Measurements from ENCODE around the gene TNK2.
A peak's percentile ranks its signal among the peaks of the same experiment; 100 is the strongest.
"Not testable (repeated sequence)": the region's sequence is repeated elsewhere in the genome, so short reads cannot be mapped to it uniquely, and the experiment has no call there.

The TNK2 gene

DNA sequence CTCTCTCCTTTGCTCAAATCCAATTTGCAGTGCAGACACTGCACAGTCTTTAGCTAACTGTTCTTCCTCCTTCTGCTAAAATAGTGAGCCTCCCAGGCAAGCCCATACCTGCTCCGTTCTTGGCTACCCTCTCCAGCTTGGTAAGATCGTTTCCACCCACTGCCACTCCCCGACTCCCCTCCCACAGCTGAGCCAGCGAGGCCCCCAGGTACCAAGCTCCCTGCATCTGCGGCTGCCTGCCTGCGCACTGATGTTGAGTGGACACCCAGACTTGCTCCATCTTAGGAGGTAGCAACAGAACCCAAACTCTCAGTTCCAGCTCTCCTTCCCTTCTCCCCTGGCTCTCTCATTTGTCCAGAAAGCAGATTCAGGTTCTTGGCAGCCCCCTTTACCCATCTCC is 7.9 kb upstream of the TNK2 start:
- DNase-seq = no peak

DNA sequence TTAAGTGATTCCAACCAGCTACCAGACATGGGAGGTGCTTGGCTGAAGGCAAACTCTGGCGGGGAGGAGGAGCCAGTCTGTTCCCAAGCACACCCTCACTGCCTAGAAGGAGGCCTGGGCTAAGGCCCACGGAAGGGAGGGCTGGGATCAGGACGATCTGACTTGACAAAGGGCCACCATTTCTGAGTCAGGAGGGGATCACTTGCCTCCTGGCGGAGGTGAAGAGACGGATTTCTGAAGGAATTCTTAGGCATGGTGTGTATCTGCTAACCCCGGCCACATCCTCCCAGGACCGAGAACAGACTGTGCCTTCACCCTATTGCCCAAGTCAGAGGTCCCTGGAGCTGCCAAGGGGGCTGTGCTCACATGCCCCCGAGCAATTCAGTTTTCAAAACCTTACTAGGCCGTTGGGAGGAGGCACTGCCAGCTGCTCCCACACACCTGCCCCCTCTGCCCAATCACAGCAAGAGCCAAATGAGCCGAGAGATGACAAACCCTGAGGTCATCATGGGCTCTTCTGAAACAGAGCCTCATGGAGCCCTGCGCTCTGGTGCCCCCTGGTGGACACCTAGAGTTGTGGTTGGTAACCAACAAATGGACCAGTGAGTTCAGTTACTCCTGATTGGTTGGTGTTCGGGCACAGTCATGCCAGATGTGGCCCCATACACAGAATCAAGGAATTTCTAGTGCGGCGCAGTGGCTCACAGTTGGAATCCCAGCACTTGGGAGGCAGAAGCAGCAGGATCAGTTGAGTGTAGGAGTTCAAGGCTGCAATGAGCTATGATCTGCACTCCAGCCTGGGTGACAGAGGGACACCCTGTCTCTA is 6.5 kb upstream of the TNK2 start:
- DNase-seq = no peak

DNA sequence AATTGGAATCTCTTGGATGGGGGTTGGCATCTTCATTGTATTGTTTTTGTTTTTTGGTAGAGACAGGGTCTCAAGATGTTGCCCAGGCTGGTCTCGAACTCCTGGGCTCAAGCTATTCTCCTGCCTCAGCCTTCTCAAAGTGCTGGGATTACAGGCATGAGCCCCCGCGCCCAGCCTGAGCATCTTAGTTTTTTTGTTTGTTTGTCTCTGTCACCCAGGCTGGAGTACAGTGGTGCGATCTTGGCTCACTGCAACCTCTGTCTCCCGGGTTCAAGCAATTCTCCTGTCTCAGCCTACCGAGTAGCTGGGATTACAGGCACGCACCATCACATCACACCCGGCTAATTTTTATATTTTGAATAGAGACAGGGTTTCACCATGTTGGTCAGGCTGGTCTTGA is 5.8 kb upstream of the TNK2 start:
- not testable (repeated sequence) for DNase-seq

DNA sequence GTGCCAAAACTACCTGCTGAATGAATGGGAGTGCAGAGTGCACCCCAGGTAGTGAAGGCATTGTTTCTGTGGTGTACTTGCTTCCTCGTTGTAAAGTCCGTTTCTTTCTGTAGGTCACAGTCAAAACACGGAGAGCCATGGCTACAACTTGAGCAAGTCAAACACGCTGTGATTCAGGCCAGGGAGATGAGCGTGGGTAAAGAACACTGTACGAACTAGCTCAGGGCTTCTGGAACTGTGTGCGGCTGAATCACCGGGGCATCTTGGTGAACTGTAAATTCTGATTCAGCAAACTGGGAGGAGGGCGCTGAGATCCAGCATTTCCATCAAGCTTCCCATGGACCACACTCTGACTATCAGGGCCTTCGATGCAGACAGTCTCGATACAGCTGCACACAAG is 5.0 kb upstream of the TNK2 start:
- no peak for DNase-seq

DNA sequence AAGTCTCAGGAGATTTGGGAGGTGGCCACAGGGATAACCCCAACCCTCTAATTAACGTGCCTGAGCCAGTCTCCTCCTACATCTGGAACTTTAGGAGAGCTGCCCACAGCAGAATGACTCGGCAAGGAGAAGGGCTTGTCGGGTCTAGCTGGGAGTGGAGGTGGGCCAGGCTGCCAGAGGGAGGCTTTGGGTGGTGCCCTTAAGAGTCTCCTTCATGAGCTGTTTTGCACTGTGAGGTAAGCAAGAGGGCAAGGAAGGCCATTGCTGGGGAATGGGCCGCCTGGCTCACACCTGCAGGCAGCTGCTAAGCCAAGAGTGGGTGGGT is 3.6 kb upstream of the TNK2 start:
- no peak for DNase-seq

DNA sequence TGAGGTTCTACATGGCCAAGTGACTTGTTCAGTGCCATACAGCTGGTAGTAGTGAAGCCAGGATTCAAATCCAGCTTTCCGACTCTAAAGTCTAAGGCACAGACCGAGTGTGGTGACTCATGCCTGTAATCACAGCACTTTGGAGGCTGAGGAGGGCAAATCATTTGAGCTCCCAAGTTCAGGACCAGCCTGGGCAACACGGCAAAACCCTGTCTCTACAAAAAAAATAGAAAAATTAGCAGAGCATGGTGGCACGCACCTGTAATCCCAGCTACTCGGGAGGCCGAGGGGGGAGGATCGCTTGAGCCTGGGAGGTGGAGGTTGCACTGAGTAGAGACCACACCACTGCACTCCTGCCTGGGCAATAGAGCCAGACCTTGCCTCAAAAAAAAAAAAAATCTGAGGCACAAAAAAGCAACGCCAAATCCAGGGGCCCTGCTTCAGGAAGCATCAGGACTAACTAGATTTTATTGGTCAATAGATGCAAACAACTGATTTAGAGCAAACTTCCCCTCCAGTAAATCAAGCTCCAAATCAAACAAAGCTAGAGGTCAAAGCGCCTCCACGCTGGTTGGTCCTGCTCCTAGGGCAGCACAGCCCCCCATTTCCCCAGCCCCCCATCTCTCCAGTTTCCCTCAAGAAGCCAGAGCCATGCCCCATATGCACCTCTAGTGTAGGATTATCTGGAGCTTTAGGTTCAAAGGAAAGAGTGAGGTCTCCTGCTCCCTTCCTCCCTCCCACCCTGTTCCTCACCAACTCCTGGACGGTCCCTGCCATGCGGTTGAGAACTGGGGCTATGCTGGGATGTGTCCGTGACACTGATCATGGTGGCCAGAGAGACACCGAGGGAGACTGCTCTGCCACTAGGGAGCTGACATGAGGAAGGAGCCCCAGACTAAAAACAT is 2.9 kb upstream of the TNK2 start:
- DNase-seq = no peak

DNA sequence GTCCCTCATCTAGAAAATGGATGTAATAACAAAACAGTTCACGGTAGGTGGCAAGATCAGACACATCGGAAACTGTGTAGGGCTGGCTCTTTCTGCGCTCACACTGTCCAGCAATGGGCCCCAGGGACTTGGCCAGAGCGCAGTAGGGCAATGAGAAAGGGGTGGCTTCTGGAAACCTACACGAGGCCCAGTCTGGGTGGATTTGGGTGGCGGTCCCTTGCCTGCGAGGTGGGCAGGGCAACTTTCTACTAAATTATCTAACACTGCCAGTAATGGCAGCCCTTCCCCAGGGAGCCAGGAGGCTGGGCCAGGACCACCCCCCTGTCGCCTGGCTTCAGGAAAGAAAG is 2.1 kb upstream of the TNK2 start:
- no peak for DNase-seq

DNA sequence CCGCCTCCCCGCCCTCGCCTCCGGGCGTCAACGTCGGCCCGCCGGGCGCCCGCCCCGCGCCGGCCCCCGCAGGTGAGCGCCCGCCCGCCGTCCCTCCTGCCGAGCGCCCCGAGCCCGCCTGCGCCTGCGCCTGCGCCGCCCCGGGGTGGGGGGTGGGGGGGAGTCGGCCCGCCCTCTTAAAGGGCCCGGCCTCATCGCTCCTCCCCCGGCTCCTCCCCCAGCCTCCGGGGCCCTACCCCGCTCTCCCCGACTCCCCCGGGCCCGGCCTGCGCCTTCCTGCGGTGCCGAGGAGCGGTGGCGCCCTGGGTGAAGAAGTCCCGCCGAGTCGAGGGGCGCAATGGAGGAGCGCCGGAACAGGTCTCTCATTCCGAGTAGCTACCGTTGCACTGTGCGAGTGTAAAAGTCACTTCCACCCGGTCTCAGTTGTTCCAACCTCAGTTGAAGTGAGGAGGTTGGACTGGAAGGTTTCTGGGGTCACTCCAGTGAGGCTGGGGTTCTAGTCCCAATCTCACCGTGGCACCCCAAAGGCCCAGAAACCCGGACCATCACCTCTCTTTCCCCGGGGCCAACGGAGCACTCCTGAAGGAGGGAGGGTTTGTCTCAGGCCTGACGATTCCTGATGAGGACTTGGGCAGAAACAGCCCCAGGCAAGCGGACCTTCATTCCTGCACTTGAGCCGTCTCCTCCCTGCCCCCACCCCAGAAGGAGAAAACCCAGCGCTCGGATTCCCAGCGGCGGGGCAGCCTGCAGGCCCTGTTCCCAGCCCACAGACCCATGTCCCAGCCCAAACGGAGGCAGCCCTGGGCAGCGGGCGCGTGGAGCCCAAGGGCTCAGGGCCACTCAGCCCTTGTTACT is 1.5 kb upstream of the TNK2 start:
- DNase-seq = peak; percentile 74

DNA sequence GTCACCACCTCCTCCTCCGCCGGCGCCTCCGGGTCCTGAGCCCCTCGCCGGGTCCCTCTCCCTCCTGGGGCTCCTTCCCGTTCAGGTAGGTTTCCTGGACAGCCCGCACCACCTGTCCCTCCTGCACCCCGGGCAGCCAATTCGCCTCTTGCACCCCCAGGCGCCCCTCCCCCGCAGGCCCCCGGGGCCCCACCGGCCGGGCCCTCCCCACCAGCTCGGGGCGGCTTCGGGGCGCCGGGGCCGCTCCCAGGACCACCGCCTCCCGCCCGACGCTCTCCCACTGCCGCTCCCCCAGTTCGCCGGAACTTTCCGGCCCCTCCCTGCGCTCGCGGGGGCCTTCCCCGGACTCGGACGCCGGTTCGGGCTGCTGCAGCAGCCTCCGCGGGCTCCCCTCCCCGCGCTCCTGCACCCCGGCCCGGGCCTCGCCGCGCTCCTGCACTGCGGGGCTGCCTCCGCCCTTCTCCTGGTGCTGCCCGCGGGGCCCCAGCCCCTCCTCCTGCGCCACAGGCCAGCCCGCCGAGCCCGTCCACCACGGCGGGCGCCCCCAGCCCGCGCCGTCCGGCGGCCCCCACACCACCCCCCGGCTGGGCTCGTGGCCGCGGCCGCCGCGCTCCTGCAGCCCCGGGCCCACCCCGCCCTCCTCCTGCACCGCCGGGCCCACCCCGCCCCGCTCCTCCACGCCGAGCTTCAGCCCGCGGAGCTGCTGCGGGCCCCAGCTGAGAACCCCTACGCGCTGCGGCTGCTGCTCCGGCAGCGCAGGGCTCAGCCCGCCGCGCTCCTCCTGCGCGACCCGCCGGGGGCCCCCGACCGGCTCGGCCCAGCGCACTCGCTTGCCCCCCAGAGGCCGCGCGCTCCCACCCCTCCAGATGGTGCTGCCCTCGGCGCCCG is 587 bp upstream of the TNK2 start:
- no peak for DNase-seq

DNA sequence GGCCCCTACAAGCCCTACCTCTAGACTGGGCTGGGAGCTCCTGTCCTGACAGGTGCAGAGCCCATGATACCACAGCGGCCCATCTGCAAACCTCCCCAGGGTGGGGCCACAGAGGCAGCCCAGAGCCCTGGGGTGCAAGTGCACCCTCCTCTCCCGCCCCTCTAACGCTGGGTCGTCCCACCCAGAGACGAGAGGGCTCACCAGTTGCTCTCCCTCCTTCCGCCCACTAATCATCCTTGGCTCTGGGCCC is 742 bp downstream of the TNK2 start:
- DNase-seq = no peak

DNA sequence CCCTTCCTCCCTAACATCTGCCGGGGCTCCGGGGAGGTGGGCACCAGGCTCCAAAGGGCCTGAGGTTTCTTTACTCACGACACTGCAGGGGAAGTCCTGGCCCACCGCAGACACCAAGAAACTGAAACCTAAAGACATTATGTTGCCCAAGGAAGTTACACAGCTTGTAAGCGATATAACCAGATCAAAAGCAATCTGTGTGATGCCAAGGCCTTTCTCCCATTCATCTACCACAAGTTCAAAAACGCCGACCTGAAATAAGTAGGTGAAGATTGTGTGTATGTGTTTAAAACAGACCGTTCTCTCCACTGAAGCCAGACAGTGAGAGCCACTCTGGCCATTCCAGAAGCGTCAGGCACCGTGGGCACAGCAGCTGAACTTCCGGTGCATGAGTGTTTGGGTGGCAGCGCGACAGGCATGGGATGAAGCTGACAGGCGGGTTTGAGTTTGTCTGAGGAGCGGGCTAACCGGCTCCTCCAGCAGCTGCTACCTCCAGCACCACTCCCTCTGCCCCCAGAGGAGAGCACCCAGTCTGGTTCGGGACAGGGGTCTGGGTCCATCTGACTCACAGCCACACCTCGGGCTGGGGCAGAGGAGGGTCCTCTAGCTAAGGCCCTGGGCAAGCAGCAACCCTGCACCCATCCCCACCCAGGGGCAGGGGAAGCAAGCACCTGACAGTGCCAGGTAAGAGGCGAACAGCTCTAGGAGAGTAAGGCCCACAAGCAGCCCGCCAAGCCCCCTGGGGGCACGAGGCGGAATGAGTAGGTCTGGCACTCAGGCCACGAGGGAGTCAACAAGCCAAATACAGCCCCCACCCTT is 1.3 kb downstream of the TNK2 start:
- DNase-seq = no peak

DNA sequence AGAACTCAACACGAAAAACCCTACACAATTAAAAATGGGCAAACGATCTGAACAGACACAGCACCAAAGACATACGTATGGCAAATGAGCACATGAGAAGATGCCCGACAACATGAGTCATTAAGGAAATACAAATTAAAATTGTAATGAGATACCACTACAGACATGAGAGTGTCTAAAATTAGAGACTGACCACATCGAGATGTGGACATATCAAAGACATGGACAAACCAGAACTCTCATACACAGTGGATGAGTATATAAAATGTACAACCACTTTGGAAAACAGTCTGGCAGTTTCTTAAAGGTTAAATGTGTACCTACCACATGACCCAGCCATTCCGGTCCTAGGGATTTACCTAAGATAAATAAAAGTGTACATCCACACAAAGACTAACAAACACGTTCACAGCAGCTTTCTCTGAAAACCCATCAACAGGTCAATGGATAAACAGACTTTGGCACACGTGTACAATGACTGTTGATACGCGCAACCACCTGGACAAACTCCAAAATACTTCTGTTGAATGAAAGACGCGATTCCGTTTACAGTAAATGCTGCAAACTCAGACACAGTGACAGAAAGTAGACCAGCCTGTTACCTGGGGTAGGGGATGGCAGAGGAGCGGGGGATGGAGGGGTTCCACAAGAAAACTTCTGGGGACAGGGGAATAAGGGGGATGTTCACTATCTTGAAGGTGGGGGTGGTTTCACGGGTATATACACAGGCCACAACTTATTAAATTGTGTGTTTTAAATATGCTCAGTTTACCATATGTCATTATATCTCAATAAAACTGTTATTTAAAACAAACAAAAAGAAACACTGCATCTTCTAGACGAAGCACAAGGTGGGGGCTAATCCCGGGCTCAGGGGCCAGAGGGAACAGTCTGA is 2.1 kb downstream of the TNK2 start:
- no peak for DNase-seq

DNA sequence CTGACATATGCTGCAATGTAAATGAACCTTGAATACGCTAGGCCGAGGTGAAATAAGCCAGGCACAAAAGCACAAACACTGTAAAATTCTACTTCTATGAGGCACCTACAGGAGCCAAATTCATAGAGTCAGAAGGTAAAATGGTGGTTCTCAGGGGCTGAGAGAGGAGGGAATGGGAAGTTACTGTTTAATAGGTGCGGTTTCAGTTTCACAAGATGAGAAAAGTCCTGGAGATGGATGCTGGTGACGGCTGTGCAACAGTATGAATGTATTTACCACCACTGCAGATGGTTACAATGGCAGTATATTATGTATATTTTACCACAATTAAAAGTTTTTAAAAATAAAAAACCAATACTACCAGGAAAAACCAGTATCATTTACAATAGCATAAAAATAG is 4.0 kb downstream of the TNK2 start:
- DNase-seq = no peak

DNA sequence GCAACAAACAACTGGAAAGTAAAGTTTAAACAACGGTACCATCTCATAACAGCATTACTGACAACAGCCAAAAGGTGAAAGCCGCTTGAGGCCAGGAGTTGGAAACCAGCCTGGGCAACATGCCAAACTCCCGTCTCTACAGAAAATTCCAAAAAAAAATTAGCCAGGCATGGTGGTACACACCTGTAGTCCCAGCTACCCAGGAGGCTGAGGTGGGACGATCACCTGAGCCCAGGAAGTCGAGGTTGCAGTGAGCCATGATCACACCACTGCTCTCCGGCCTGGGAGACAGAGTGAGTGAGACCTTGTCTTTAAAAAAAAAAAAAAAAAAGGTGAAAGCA is 4.4 kb downstream of the TNK2 start:
- DNase-seq = no peak

DNA sequence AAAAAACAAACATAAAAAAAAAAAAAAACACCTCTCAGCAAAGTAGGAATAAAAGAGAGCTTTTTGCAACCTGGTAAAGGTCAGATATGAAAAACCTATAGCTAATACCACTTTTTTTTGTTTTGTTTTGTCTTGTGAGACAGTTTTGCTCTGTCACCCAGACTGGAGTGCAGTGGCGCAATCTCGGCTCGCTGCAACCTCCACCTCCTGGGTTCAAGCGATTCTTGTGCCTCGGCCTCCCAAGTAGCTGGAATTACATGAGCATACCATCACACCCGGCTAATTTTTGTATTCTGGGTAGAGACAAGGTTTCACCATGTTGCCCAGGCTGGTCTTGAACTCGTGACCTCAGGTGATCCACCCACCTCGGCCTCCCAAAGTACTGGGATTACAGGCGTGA is 5.7 kb downstream of the TNK2 start:
- not testable (repeated sequence) for DNase-seq

DNA sequence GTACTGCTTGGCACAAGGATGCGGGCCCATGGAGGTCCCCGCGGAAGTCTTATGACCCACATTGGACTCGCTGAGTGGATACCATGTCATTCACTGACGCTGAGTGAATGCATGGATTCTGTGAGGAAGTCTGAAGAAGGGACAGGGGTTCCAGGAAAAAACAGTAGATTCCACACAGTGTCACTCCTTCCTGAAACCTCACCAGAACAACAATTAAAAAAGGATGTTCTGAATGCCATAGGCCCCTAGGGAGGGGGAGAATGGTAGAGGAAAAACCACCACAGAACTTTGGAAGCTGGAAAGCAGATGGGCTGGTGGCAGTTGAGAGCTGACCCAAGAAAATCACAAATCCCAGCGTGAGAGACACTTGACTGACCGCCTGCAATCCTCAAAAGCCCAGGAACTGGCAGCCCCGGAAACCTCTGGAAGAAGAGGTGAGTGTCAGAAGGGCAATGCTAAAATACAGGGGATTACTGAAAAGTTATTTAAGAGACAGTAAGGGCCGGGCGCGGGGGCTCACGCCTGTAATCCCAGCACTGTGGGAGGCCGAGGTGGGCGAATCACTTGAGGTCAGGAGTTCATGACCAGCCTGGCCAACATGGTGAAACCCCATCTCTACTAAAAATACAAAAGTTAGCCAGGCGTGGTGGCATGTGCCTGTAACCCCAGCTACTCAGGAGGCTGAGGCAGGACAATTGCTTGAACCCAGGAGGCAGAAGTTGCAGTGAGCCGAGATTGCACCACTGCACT is 6.3 kb downstream of the TNK2 start:
- DNase-seq = not testable (repeated sequence)

DNA sequence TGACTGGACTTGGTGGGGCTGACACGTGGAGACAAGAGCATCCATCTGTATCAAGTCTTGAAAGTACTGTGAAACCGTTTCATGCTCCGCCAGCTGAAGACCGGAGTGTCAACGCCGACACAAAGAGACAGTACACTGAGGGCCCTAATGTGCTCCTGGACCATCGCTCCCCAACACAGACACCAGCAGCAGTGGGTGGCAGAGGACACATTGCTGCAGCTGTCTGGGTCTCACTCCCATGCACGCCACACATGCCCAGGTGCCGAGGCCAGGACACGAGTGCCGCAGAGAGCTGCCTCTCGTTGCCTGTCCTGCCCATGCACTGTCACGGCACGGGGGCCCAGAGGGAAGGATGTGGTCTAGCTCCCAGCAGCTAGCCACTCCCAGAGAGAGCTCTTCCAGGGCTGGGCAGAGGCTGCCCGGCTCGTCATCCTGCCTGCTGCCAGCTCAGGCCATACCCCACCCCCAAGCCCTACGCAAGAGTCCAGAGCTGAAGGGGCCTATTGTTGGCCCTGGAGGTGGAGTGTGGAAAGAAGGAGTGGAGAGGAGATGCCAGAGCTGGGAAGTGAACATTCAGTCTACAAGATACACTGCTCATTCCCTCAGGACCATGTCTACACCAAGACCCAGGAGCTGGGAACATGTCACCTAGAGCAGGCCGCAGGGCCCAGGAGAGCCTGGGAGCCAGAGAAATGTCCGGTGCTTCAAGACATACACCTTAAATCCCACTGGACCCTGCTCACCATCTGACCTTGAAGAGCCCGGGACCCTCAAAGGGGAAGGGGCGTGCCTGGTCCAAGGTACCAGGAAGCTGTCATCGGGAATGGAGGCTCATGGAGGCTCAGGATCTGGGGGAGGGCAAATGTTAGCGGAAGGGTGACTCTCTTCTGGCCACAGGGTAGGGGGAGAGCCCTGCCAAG is 7.7 kb downstream of the TNK2 start:
- no peak for DNase-seq

DNA sequence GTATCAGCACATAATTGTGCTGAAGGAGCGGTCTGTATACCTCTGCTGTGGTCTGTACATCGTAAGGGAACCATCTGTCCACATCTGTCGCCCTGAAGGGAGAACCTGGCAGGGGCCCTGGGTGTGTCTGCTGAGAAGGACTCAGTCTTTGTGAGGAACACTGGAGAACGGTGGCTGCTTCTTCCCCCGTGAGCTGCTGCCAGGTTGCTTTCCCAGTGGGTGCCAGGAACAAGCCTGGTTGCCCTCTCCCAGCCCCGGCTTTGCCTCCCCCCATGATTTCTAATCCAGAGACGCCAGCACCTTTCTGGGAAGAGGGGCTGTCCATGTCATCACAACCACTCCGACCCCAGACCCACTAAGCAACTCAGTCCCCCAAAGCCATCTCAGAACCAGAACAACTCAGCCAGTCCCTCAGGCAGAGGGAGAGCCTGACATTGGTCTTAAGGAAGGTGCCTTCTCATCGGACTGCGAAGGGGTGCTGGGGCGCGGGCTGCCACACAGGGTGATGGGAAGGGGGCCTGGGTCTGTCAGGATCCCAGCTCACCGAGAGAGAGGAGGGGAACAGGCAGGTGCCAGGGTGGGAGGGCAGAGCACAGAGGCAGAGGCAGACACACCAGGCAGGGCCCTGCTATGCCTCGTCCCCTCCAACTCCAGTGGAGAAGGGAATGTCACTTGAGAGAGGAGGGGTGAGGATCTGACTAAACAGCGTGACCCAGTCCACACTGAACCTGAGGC is 8.5 kb downstream of the TNK2 start:
- no peak for DNase-seq

All from NCI-H2227 treated with DMSO at 0.1 percent for 48 hours (cell line).